ENCODE data around the gene TRMT11.
"Not testable (repeated sequence)": the region's sequence is repeated elsewhere in the genome, so short reads cannot be mapped to it uniquely, and the experiment has no call there.

Gene TRMT11

DNA sequence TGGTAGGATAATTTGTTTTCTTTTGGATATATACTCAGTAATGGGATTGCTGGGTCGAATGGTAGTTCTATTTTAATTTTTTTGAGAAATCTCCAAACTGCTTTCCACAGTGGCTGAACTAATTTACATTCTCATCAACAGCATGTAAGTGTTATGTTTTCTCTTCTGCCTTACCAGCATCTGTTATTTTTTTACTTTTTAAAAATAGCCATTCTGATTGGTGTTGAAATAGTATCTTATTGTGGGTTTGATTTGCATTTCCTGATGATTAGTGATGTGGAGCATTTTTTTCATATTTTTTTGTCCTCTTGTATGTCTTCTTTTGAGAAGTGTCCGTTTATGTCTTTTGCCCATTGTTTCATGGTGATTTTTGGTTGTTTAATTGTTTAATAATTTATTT lies 17.8 kb upstream of the TRMT11 start:
- H3K27ac Mint-ChIP-seq, result no peak overlapping the region

DNA sequence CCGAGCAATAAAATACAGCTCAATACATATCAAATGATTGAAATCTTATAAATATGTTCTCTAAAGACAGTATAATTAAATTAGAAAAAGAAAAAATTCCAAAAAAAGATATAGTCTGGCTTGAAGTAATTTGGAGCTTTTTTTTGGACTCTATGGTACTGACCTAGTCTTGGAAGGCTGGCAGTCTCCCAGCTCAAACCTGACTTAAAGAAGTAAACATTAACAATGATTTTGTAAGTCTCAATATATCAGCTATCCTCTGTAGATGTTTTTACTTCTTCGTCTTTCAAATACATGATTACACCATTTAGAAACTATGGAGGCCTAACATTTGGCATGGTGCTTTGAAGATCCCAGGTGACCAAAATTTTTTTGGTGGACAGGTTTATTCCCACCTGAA lies 15.6 kb upstream of the TRMT11 start:
- H3K36me3 Mint-ChIP-seq (ENCODE audit: low read depth), result peaks cover 11% of the 10 kb centered on the region

More for the DNA sequence above, 17.8 kb upstream of the TRMT11 start:
- Mint-ChIP-seq H3K9me3 (no peaks in the 10 kb centered on the region), H3K27me3 (ENCODE audit: low read depth) (no peaks in the 10 kb centered on the region), H3K4me1 (ENCODE audit: low read depth) (peaks cover 2% of the 10 kb centered on the region), H3K36me3 (ENCODE audit: low read depth) (peaks cover 7% of the 10 kb centered on the region), H3K4me3 (no peak overlapping the region)

DNA sequence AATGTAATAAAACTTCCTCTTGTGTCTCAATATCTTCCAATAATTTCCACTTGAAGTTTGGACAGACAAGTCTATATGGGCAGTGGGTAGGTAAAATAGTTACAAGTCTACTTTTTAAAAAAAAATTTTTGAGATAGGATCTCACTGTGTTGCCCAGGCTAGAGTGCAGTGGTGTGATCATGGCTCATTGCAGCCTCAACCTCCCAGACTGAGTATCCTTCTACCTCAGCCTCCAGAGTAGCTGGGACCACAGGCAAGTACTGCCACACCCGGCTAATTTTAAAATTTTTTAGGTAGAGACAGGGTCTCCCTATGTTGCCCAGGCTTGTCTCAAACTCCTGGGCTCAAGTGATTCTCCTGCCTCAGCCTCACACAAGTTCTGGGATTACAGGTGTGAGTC lies 13.9 kb upstream of the TRMT11 start:
- not testable (repeated sequence) for H3K36me3 Mint-ChIP-seq (ENCODE audit: low read depth); H3K4me1 Mint-ChIP-seq (ENCODE audit: low read depth); H3K27ac Mint-ChIP-seq; H3K4me3 Mint-ChIP-seq; H3K27me3 Mint-ChIP-seq (ENCODE audit: low read depth); H3K9me3 Mint-ChIP-seq

More for the DNA sequence above, 15.6 kb upstream of the TRMT11 start:
- no peaks in the 10 kb centered on the region for H3K27me3 Mint-ChIP-seq (ENCODE audit: low read depth)
- peaks cover 3% of the 10 kb centered on the region for H3K4me1 Mint-ChIP-seq (ENCODE audit: low read depth)
- no peaks in the 10 kb centered on the region for H3K9me3 Mint-ChIP-seq
- no peak overlapping the region for H3K4me3 Mint-ChIP-seq
- H3K27ac Mint-ChIP-seq, result no peak overlapping the region

DNA sequence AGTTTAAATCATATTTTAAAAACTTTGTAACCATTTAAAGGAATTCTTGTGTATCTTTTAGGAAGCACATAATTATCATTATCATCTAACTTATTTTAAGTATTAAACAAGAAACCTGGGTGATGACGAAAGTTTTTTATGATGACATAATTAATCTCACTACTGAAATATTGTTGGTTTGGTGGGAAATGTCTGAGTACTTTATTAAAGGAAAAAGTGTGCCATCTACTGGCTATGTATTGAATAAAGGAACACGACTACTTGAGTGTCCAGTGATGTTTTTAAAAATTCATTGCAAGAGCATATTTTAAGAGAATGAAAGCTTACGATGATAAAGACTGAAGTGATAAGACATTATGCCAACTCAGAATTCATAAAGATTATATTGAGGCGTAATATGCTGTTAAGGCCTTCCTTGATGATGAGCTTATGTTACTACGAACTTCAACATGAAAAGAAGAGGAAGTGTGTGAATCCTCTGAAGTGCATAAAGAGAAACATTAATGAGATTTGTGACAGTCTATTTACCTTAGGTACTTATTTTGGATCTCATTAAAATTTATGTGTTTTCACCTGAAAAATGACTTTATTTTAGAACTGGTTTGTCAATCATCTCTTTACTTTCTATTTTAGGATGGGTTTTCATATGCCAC lies 12.0 kb upstream of the TRMT11 start:
- Mint-ChIP-seq H3K36me3 (ENCODE audit: low read depth) (peaks cover 13% of the 10 kb centered on the region), H3K27ac (peak overlapping the region; percentile 1), H3K4me3 (no peak overlapping the region), H3K9me3 (no peaks in the 10 kb centered on the region), H3K27me3 (ENCODE audit: low read depth) (no peaks in the 10 kb centered on the region), H3K4me1 (ENCODE audit: low read depth) (peaks cover 3% of the 10 kb centered on the region)

DNA sequence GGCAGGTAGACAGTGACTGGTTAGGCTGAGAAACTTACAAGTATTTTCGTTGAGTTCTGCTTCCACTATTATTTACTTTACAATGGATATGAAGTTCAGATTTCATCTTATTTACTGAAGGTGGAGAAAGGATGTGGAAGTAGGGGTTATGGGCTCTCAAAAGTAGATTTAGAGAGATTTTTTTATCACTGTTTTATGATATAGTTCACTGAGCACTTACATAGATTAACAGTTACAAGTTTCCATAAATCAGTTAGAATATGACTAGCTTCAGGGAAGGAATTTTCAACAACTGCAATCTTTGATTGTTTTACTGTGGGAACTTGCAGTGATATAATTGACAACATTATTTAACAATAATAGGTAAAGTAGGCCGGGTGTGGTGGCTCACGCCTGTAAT lies 7.2 kb upstream of the TRMT11 start:
- Mint-ChIP-seq H3K4me3 (no peak overlapping the region), H3K27me3 (ENCODE audit: low read depth) (no peaks in the 10 kb centered on the region), H3K27ac (no peak overlapping the region), H3K4me1 (ENCODE audit: low read depth) (peaks cover 3% of the 10 kb centered on the region), H3K36me3 (ENCODE audit: low read depth) (peaks cover 9% of the 10 kb centered on the region), H3K9me3 (no peaks in the 10 kb centered on the region)

DNA sequence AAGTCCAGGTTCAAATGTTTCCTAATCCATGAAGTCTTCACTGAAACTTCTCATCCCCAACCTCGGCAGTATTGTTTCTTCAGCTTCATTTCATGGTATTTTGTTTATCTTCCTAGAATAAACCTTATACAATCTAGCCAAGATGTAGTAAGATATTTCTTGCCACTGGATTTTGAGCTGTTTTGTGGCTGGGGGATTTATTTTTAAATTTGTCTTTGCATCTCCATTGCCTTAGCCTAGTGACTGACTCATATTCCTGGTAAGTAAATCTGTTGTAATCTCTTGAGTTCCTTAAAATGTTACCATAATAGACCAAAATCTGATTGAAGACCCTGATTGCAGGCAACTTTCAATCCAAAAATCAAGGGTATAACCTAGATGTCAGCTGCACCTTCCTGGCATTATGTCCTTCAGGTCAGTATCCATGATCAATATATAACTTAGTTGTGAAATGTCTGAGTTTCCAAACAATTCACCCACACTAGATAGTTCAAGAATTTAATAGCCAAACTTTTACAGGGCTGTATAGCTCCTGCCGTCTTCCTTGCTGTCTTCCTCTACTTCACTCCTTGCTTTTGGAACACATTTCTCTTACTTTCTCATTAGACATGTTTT lies 4.7 kb upstream of the TRMT11 start:
- Mint-ChIP-seq H3K9me3 (no peaks in the 10 kb centered on the region), H3K4me3 (no peak overlapping the region), H3K27me3 (ENCODE audit: low read depth) (no peaks in the 10 kb centered on the region), H3K4me1 (ENCODE audit: low read depth) (no peaks in the 10 kb centered on the region), H3K27ac (no peak overlapping the region), H3K36me3 (ENCODE audit: low read depth) (peaks cover 5% of the 10 kb centered on the region)

DNA sequence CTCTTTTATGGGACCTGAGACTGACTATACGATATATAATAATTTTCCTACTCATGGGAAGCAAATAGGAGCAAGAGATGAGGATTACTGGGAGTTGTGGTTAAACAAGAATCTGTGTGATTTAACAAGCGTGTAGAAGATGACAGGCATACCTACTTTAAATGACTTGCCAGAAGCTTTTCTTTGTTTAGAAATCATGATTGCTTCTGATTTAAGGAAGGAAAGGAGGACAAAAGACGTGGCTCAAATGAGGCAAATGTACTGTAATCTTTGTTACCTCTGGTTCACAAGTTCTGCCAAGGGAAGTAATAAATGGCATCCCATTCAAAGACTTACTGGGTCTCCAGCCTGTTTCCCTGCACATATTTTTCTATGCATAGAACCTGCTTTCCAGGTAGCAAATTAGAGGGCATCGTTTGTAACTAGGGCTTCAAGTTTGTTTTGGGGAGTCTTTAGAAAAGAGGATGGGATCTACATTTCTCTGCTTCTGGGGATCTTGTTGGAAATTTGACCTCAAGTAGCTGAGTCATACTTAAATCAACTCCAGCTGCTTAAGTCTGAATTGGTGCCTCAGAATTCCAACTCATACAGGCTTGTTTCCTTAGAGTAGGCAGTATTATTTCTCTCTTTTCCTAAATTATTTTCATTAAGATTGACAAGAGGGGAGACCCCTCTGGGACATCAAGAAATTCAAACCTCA lies 2.9 kb upstream of the TRMT11 start:
- Mint-ChIP-seq H3K27me3 (ENCODE audit: low read depth) (no peaks in the 10 kb centered on the region), H3K36me3 (ENCODE audit: low read depth) (peaks cover 5% of the 10 kb centered on the region), H3K27ac (no peak overlapping the region), H3K9me3 (no peaks in the 10 kb centered on the region), H3K4me3 (no peak overlapping the region), H3K4me1 (ENCODE audit: low read depth) (no peaks in the 10 kb centered on the region)

DNA sequence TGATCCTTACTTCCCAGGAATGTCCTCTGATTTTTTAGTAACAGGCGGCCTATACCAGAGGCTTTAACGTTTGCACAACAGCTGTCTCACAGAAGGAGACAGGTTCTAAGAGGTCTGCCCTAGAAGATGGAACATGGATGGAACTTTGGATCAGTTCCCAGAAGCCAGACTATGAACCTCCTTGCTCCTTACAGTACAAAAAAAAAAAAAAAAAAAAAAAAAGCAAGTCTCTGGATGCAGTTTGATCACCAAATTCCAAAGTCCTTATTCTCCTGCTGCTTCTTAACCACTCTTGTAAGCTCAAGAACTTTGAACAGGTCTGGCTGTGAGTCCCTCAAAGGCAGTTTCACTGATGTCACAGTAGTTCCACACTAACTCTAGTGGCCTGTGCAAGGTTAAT lies 2.0 kb upstream of the TRMT11 start:
- no peaks in the 10 kb centered on the region for H3K9me3 Mint-ChIP-seq

DNA sequence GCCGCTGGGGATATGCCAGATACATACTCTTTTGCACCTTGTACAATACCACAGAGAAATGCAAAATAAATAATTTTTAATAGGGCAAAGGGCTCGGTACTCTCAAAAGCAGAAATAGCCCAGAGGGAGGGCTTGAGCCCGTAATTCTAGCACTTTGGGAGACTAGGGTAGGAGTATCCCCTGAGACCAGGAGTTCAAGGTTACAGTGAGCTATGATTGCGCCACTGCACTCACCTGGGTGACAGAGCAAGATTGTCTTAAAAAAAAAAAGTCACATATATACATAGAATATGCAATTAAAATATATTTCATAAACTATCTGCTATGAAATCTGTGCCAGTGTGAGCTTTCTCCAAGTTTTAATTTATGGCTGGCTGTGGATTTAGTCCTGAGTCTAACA lies 818 bp upstream of the TRMT11 start:
- H3K4me3 Mint-ChIP-seq, result no peak overlapping the region
- H3K27me3 Mint-ChIP-seq (ENCODE audit: low read depth), result no peaks in the 10 kb centered on the region
- peaks cover 4% of the 10 kb centered on the region for H3K4me1 Mint-ChIP-seq (ENCODE audit: low read depth)
- no peaks in the 10 kb centered on the region for H3K36me3 Mint-ChIP-seq (ENCODE audit: low read depth)
- no peak overlapping the region for H3K27ac Mint-ChIP-seq
- H3K9me3 Mint-ChIP-seq, result no peaks in the 10 kb centered on the region

More for the DNA sequence above, 2.0 kb upstream of the TRMT11 start:
- Mint-ChIP-seq H3K36me3 (ENCODE audit: low read depth) (no peaks in the 10 kb centered on the region), H3K4me1 (ENCODE audit: low read depth) (no peaks in the 10 kb centered on the region), H3K27me3 (ENCODE audit: low read depth) (no peaks in the 10 kb centered on the region), H3K4me3 (no peak overlapping the region), H3K27ac (no peak overlapping the region)

DNA sequence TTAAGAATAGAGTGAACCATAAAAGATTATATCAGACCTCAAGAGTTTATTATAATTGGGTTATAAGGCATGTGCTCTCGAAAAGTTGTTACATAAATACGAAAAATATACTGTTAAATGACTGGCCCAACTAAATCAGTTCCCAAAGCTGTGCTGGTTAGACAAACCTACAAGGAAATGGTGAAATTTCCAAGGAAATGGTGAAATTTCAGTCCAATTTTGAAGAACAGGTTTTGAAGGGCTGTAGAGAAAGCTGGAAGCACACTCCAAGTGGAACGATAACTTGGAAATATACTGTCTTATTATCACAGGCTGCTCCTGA lies 400 bp upstream of the TRMT11 start:
- H3K4me3 Mint-ChIP-seq, result no peak overlapping the region
- no peaks in the 10 kb centered on the region for H3K27me3 Mint-ChIP-seq (ENCODE audit: low read depth)
- H3K27ac Mint-ChIP-seq, result no peak overlapping the region
- no peaks in the 10 kb centered on the region for H3K9me3 Mint-ChIP-seq
- H3K4me1 Mint-ChIP-seq (ENCODE audit: low read depth), result peaks cover 4% of the 10 kb centered on the region
- H3K36me3 Mint-ChIP-seq (ENCODE audit: low read depth), result no peaks in the 10 kb centered on the region

DNA sequence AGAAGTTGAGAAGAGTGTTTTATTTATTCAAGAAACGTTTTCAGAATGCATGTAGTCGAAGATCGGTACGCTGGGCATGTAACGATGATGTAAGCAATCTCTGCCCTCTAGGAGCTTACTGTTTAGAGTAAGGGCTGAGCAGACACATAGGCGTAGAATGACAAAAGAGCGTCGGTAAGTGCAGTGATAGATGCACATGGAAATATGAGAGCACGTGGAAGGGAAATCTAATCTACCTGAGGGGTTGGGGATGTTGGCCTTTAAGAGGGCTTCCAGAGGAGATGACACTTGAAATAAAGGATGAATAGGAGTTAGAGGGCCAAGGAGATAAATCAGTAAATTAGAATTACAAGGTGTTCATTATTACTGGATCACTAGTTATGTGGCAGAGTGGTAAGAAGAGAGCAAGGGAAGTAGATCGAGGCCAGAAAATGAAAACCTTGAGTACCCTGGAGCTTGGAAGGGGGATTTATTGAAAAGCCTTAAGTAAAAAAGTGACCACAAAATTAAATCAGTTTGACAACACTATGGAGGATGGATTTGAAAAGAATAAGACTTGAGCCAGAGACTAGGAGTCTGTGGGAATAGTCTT lies 782 bp downstream of the TRMT11 start:
- Mint-ChIP-seq H3K27me3 (ENCODE audit: low read depth) (no peaks in the 10 kb centered on the region), H3K4me1 (ENCODE audit: low read depth) (peaks cover 4% of the 10 kb centered on the region), H3K27ac (no peak overlapping the region)

DNA sequence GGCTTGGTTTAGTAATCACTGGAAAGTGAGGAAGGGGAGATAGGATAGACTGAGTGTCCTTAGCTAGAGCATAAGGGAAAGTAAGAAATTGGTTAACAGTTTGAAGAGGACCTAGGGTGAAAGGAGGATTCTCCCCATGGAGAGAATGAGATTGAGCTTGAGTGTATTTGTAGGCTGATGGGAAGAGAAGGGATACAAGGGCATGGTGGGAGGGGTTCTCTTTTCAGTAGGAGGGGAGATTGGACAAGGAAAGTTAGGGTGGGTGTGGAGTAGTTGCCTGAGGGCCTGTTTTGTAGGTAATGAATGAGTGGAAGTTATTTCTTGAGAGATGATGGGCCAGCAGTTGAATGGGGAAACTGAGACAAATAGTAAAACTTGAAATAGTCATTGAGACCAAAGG lies 1.9 kb downstream of the TRMT11 start:
- H3K9me3 Mint-ChIP-seq, result no peaks in the 10 kb centered on the region
- H3K27me3 Mint-ChIP-seq (ENCODE audit: low read depth), result no peaks in the 10 kb centered on the region
- no peak overlapping the region for H3K4me3 Mint-ChIP-seq
- no peak overlapping the region for H3K27ac Mint-ChIP-seq
- no peaks in the 10 kb centered on the region for H3K36me3 Mint-ChIP-seq (ENCODE audit: low read depth)
- peaks cover 4% of the 10 kb centered on the region for H3K4me1 Mint-ChIP-seq (ENCODE audit: low read depth)

More for the DNA sequence above, 782 bp downstream of the TRMT11 start:
- Mint-ChIP-seq H3K36me3 (ENCODE audit: low read depth) (no peaks in the 10 kb centered on the region), H3K9me3 (no peaks in the 10 kb centered on the region), H3K4me3 (no peak overlapping the region)

DNA sequence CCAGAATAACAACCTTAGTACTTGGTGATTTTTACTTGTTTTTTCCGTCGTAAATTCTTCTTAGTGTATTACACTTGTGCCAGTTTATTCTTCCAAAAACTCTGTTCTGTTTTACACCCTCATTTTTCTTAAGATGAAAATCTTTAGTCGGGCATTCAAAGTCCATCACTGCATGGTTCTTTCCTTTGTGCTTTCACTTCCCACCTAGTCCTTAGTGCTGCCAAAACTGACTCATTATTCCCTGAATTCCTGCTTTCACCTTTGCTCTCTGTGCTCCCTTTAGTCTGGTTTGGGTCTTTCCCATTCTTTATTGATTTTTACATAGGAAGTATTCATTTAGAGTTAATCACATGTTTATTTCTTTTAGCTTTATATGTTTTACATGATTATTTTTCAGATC lies 3.3 kb downstream of the TRMT11 start:
- H3K4me3 Mint-ChIP-seq, result no peak overlapping the region

DNA sequence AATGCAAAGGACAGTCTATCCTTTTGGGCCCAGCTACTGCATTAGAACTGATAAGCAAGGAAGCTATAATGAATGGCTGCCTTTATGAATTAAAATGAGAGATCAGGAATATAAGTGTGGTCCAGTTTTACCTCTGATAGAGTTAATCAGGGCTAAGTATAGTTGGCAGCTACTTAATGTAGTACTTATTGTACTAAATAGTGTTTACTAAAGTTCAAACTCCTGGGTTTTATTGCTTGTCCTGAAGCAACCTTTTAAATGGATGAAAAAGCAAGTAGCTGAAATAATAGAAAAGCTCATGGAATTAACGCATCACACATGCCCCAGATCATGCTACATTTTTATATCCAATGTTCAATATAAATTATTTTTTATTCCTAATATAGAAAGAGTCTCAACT lies 5.3 kb downstream of the TRMT11 start:
- Mint-ChIP-seq H3K36me3 (ENCODE audit: low read depth) (no peaks in the 10 kb centered on the region), H3K27ac (no peak overlapping the region), H3K9me3 (no peaks in the 10 kb centered on the region), H3K4me1 (ENCODE audit: low read depth) (peaks cover 9% of the 10 kb centered on the region), H3K27me3 (ENCODE audit: low read depth) (no peaks in the 10 kb centered on the region), H3K4me3 (no peak overlapping the region)

More for the DNA sequence above, 3.3 kb downstream of the TRMT11 start:
- Mint-ChIP-seq H3K27me3 (ENCODE audit: low read depth) (no peaks in the 10 kb centered on the region), H3K36me3 (ENCODE audit: low read depth) (no peaks in the 10 kb centered on the region), H3K27ac (no peak overlapping the region), H3K9me3 (no peaks in the 10 kb centered on the region), H3K4me1 (ENCODE audit: low read depth) (peaks cover 4% of the 10 kb centered on the region)
